Activated effector memory CD4-positive, alpha-beta T cell treated with Interleukin-2 at 50 U/mL for 16 hours (primary cell): ENCODE results near the gene C19orf47.

Source experiments
- DNase-seq: peaks from one replicate; pipeline ENCODE4 v3.0.0-alpha.2; 2020

Gene C19orf47

GRCh38 chr19:40348125-40348913 is at the start of gene C19orf47, which contains the start of gene PLD3:
TSS of gene C19orf47 (minus strand) at chr19:40348397. CDS start at chr19:40341857, 6,540 bp downstream.
TSS of gene PLD3 (plus strand) at chr19:40348695. CDS start at chr19:40366484, 17,789 bp downstream.
- peak; percentile 98 for DNase-seq

- no peak for DNase-seq
Measured at GRCh38 chr19:40397568-40397906, 49.3 kb upstream of the C19orf47 start.

- no peak for DNase-seq
Measured at GRCh38 chr19:40396886-40397567, 48.8 kb upstream of the C19orf47 start.

GRCh38 chr19:40395956-40396355 is 47.8 kb upstream of the C19orf47 start:
- no peak for DNase-seq

GRCh38 chr19:40394816-40395210 is 46.6 kb upstream of the C19orf47 start:
- no peak for DNase-seq

GRCh38 chr19:40393894-40394815 is 46.0 kb upstream of the C19orf47 start:
- DNase-seq = no peak

GRCh38 chr19:40392894-40393517 is 44.8 kb upstream of the C19orf47 start:
- DNase-seq = no peak

GRCh38 chr19:40392123-40392522 is 43.9 kb upstream of the C19orf47 start:
- no peak for DNase-seq

GRCh38 chr19:40390084-40390742 is 42.0 kb upstream of the C19orf47 start, which contains the start of gene HIPK4:
TSS of gene HIPK4 (minus strand) at chr19:40390181. CDS start at chr19:40389902, 279 bp downstream.
- DNase-seq = no peak

- DNase-seq = no peak
Measured at GRCh38 chr19:40389404-40390083, 41.3 kb upstream of the C19orf47 start.

- no peak for DNase-seq
Measured at GRCh38 chr19:40388481-40388880, 40.3 kb upstream of the C19orf47 start.

- DNase-seq = no peak
Measured at GRCh38 chr19:40387155-40387554, 39.0 kb upstream of the C19orf47 start.

- DNase-seq = no peak
Measured at GRCh38 chr19:40383668-40384248, 35.6 kb upstream of the C19orf47 start.

GRCh38 chr19:40381321-40381720 is 33.1 kb upstream of the C19orf47 start:
- DNase-seq = no peak

- DNase-seq = no peak
Measured at GRCh38 chr19:40380199-40381037, 32.2 kb upstream of the C19orf47 start.

GRCh38 chr19:40379446-40380198 is 31.4 kb upstream of the C19orf47 start:
- no peak for DNase-seq

- no peak for DNase-seq
Measured at GRCh38 chr19:40378509-40378908, 30.3 kb upstream of the C19orf47 start.

- DNase-seq = no peak
Measured at GRCh38 chr19:40377876-40378385, 29.7 kb upstream of the C19orf47 start.

GRCh38 chr19:40376286-40376862 is 28.2 kb upstream of the C19orf47 start:
- no peak for DNase-seq
